GM12872 (cell line): ENCODE results near the gene BCKDK.

Source experiments
- TF ChIP-seq, protein P1 (sequence below): IDR thresholded peaks from 3 replicates; pipeline ENCODE4 v1.5.1; 2011; ENCODE audit warnings: low read depth, mild to moderate bottlenecking, low read length, moderate library complexity; ENCODE audit not compliant: insufficient read depth

The BCKDK gene

DNA sequence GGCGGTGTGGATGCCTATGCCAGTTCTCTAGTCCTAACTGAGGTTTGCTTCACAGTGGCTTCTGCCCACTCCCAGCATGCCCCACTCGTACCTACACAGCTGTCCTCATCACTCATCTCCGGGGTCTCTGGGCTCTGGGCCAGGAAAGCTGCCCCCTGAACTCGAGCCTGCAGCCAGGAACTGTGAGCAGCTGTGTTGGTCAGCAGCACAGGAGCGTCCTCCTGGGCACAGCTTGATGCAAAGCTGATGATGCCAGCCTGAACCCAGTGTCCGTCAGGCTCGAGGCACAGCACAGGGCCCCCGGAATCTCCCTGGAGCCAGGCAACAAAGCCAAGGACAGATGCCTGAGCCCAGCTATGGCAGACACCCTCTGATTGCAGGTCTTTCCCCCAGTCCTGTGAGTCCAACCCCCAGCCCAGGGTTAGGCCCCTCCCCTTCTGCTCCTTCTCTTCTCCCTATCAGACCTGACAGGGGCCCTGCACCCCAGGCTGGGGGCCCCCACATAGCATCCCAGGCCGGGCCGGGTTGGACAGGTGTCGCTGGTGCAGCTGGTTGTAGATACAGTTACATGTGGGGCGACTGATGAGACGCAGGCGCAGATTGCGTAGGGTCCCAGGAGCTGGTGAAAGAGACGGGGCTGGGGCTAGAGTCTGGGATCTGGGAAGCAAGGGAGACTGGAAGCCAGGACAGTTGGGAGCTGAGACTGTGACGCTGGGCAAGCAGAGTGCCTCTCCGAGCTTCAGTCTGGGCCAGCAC, 22.1 kb upstream of the BCKDK start:
- TF ChIP-seq, protein P1, sequence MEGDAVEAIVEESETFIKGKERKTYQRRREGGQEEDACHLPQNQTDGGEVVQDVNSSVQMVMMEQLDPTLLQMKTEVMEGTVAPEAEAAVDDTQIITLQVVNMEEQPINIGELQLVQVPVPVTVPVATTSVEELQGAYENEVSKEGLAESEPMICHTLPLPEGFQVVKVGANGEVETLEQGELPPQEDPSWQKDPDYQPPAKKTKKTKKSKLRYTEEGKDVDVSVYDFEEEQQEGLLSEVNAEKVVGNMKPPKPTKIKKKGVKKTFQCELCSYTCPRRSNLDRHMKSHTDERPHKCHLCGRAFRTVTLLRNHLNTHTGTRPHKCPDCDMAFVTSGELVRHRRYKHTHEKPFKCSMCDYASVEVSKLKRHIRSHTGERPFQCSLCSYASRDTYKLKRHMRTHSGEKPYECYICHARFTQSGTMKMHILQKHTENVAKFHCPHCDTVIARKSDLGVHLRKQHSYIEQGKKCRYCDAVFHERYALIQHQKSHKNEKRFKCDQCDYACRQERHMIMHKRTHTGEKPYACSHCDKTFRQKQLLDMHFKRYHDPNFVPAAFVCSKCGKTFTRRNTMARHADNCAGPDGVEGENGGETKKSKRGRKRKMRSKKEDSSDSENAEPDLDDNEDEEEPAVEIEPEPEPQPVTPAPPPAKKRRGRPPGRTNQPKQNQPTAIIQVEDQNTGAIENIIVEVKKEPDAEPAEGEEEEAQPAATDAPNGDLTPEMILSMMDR, result no peak

DNA sequence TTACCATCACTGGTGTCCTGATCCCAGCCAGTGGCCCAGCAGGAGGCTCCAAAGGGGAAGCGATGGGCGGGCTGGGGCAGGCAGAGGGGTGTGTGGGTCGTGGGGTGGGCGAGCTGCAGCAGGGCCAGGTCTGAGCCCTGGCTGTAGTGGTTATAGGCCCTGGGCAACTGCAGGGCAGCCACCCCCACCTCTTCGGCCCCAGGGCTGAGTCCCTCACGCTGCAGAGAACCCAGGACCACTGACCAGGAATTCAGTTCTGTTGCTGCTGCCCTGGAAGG, 21.6 kb upstream of the BCKDK start:
- TF ChIP-seq, protein P1, result no peak

DNA sequence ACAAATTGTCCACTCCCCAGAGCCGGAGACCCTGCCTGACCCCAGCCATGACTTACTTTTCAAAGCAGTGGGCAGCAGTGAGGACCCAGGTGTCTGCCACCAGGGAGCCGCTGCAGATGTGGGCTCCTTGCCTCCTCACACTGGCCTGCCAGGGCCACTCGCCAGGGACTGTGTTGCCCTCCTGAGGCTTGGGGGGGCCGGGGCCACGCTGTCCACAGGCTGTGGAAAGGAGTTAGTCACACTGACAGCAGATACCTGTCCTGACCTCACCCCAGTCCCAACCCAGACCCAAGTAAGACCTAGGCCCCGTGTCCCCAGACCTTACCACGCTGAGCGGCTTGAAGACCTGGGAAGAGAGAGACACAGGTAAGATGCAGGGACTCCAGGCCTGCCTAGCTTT, 20.7 kb upstream of the BCKDK start:
- TF ChIP-seq, protein P1, result no peak

DNA sequence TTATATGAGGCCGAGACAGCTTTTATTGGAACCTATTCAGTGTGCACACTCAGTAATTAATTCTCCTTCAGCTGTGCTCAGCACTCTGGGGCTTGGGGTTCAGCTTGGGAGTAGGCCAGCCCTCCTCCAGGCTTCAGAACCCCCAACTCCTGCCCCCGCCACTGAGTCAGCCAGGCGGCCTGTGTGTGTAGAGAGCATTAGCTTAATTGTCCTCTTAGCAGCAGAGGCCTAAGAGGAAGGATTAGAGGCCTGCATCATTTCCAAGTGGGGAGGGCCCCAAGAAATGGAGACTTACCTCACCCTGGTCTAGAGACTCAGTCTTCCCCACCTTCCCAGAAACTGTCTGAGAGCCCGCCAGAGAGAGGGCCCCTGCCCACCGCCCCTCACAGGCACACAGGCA, 20.2 kb upstream of the BCKDK start:
- TF ChIP-seq, protein P1, result no peak

DNA sequence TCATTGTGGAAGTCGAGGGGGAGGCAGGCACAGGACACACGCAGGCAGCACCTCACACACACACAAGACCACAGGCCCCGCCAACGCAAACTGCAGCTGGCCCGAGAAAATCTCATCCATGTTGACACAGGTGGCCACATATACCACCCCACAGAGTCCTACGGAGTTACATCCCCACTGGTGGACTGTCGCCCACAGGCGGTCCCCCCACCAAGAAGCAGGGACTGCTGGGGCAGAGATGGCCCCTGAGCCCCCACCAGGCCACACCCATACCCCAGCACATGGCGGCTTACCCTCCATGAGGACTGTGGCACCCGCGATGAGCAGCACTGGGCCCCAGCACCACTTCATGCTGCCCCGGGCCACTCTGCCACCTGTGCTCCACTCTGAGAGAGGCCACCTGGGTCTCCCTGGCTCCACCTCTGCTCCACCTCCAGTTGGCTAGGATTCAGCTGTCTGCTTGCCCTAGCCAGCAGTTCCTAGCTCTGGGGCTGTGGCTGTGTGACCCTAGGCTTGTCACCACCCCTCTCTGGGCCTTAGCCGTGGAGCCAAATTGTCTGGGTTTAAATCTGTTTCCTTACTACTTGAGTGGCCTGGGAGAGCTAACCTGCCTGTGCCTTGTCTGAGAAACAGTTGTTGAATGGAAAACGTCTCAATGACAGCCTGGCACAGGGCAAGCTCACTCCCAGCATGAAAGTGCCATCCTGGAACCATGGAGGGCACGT, 19.6 kb upstream of the BCKDK start, which contains the start of gene PRSS53:
Gene PRSS53 (minus strand): TSS at position 485 of the 725 bp plus-strand sequence. CDS start 134 bp downstream, at position 351.
- TF ChIP-seq, protein P1, result no peak

DNA sequence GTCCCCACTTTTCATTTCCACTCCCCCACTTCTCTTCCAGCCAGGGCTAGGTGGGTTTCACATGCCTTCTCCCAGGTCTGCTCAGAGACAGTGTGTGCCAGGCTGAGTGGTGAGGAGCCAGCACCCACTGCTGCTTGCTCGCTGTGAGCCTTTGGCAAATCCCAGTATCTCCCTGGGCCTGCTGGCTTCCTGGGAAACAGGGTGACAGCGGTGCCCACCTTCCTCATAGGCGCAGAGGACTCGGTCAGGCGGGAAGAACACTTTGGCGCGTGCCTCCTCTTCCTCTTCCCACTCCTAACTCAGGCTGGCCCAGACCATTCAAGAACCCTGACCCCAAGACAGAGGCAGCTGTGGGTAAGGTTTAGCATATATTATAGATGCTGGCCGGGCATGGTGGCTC, 19.0 kb upstream of the BCKDK start:
- TF ChIP-seq, protein P1, result no peak

DNA sequence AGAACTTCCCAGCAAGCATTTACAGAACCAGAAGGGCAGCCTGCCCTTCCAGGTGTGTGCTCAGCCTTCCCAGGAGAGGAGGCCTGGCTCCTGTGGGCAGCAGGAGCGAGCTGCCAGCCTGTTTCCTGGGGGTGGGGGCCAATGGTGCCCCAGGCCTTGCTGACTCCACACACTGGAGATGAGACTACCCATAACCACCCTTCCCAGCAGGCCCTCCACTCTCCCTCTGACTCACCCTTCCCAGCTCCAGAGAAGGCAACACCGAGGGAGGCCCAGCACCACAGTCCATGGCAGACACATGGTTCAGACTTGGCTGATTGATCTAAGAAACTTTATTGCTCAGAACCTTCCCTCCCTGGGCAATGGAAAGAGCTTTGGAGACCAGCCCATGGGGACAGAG, 17.6 kb upstream of the BCKDK start:
- TF ChIP-seq, protein P1, result no peak
